HG03457 (cell line): ENCODE data around the gene GTF3C5.
"Not testable (repeated sequence)": the region's sequence is repeated elsewhere in the genome, so short reads cannot be mapped to it uniquely, and the experiment has no call there.

Source experiments
- ATAC-seq: cut with Tn5 transposase; IDR thresholded peaks from one replicate; pipeline ENCODE4 v1.9.1; 2021; ENCODE audit warnings: moderate number of reproducible peaks; ENCODE audit not compliant: unreplicated experiment

The GTF3C5 gene

GRCh38 chr9:133051966-133052539 is 21.3 kb downstream of the GTF3C5 start:
- no peak for ATAC-seq

GRCh38 chr9:133054194-133054890 is 23.5 kb downstream of the GTF3C5 start:
- ATAC-seq = no peak

GRCh38 chr9:133054966-133055365 is 24.2 kb downstream of the GTF3C5 start:
- no peak for ATAC-seq

GRCh38 chr9:133055788-133056420 is 25.1 kb downstream of the GTF3C5 start:
- no peak for ATAC-seq

- no peak for ATAC-seq
These were observed 25.7 kb downstream of the GTF3C5 start for GRCh38 chr9:133056533-133056932.

- ATAC-seq = no peak
These were observed 26.2 kb downstream of the GTF3C5 start for GRCh38 chr9:133057006-133057405.

GRCh38 chr9:133057553-133057952 is 26.8 kb downstream of the GTF3C5 start:
- ATAC-seq = no peak

- no peak for ATAC-seq
These were observed 27.3 kb downstream of the GTF3C5 start for GRCh38 chr9:133058071-133058470.

- no peak for ATAC-seq
These were observed 27.9 kb downstream of the GTF3C5 start for GRCh38 chr9:133058550-133059320.

- ATAC-seq = no peak
These were observed 28.8 kb downstream of the GTF3C5 start for GRCh38 chr9:133059623-133060022.

- no peak for ATAC-seq
These were observed 29.6 kb downstream of the GTF3C5 start for GRCh38 chr9:133060417-133060841.

- not testable (repeated sequence) for ATAC-seq
These were observed 30.4 kb downstream of the GTF3C5 start for GRCh38 chr9:133061019-133061763.

- ATAC-seq = not testable (repeated sequence)
These were observed 31.0 kb downstream of the GTF3C5 start, which contains the start of gene CEL for GRCh38 chr9:133061764-133062145. Gene CEL (plus strand): TSS chr9:133061981. CDS start chr9:133062003, 22 bp downstream.

- not testable (repeated sequence) for ATAC-seq
These were observed 31.8 kb downstream of the GTF3C5 start for GRCh38 chr9:133062569-133062968.

- no peak for ATAC-seq
These were observed 32.3 kb downstream of the GTF3C5 start for GRCh38 chr9:133063159-133063499.

- no peak for ATAC-seq
These were observed 32.9 kb downstream of the GTF3C5 start for GRCh38 chr9:133063500-133064231.

- ATAC-seq = no peak
These were observed 33.7 kb downstream of the GTF3C5 start for GRCh38 chr9:133064241-133065069.

- no peak for ATAC-seq
These were observed 34.2 kb downstream of the GTF3C5 start for GRCh38 chr9:133065070-133065388.

GRCh38 chr9:133066181-133066983 is 35.6 kb downstream of the GTF3C5 start:
- no peak for ATAC-seq
